ENCODE results near the gene CACNA1A. TPM values are rescaled to one million over a fixed set of nuclear protein-coding genes. Genes with fewer than 3 reads are reported as not detected.
"Not testable (repeated sequence)": the region's sequence is repeated elsewhere in the genome, so short reads cannot be mapped to it uniquely, and the experiment has no call there.

Gene CACNA1A
- total RNA-seq, 2 donors from 2014 or later: 0.27 to 2.3 TPM

DNA sequence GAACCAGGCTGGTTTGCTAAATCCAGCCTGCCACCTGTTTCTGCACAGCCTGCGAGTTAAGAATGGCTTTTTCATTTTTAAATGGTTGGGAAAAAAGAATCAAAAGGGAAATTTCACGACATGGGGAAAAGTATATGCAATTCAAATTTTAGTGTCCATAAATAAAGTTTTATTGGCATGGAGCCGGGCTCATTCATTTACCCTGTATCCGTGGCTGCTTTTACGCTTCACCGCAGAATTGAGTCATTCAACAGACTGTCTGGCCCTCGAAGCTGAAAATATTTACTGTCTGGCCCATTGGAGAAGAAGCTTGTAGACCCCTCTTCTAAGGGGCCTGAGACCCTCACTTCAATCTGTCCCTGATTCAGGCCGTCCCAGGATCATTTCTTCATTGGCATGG is 329.9 kb downstream of the CACNA1A start:
- TF ChIP-seq, protein P1, sequence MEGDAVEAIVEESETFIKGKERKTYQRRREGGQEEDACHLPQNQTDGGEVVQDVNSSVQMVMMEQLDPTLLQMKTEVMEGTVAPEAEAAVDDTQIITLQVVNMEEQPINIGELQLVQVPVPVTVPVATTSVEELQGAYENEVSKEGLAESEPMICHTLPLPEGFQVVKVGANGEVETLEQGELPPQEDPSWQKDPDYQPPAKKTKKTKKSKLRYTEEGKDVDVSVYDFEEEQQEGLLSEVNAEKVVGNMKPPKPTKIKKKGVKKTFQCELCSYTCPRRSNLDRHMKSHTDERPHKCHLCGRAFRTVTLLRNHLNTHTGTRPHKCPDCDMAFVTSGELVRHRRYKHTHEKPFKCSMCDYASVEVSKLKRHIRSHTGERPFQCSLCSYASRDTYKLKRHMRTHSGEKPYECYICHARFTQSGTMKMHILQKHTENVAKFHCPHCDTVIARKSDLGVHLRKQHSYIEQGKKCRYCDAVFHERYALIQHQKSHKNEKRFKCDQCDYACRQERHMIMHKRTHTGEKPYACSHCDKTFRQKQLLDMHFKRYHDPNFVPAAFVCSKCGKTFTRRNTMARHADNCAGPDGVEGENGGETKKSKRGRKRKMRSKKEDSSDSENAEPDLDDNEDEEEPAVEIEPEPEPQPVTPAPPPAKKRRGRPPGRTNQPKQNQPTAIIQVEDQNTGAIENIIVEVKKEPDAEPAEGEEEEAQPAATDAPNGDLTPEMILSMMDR (IDR thresholded peaks at IDR 0.05): no peak
- ATAC-seq (ENCODE audit: insufficient number of reproducible peaks, low FRiP score, low read depth) (no peak), DNase-seq (ENCODE audit: low spot score) (no peak)
- H3K9me3 ChIP-seq: no peaks in the 10 kb centered on the region
- H3K4me3 ChIP-seq: no peak overlapping the region
- H3K27me3 ChIP-seq (replicated peaks; ENCODE audit: insufficient read depth): no peaks in the 10 kb centered on the region
- H3K36me3 ChIP-seq: no peaks in the 10 kb centered on the region
- H3K4me1 ChIP-seq (ENCODE audit: control insufficient read depth in 1 of 2, low read depth in 2 of 2): peaks cover 17 to 19% of the 10 kb centered on the region in 2 donors
- H3K27ac ChIP-seq: no peak overlapping the region

DNA sequence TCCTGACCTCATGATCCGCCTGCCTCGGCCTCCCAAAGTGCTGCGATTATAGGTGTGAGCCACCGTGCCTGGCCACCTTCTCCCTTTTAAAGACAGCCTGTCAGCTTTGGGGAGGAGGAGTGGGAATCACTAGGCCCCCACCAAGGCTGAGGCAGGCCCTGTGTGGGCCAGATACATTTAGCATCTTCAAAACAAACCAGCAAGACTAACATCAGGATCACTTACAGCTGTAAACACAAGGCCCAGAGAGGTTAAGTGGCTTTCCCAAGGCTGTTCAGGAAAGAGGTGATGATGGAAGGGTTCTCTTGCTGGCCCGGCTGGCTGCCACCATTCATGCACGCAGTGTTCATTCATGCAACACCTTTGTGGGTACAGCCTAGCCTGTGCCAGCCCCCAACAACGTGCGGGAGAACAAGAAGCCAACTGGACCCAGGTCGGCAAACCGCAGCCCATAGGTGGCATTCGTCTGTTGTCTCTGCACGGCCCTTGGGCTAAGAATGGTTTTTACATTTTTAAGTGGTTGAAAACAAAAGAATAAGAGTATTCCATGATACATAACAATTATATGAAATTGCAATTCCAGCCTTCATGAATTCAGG is 333.0 kb downstream of the CACNA1A start:
- Histone ChIP-seq H3K27me3 (replicated peaks; ENCODE audit: insufficient read depth) (no peaks in the 10 kb centered on the region), H3K36me3 (no peaks in the 10 kb centered on the region), H3K4me1 (ENCODE audit: control insufficient read depth in 1 of 2, low read depth in 2 of 2) (peaks cover 23 to 40% of the 10 kb centered on the region in 2 donors), H3K9me3 (no peaks in the 10 kb centered on the region), H3K27ac (peak overlapping the region; percentile 86 to 91), H3K4me3 (no peak overlapping the region)
- DNase-seq (ENCODE audit: low spot score) (no peak), ATAC-seq (ENCODE audit: insufficient number of reproducible peaks, low FRiP score, low read depth) (no peak)
- TF ChIP-seq, protein P1 (IDR thresholded peaks at IDR 0.05): no peak

DNA sequence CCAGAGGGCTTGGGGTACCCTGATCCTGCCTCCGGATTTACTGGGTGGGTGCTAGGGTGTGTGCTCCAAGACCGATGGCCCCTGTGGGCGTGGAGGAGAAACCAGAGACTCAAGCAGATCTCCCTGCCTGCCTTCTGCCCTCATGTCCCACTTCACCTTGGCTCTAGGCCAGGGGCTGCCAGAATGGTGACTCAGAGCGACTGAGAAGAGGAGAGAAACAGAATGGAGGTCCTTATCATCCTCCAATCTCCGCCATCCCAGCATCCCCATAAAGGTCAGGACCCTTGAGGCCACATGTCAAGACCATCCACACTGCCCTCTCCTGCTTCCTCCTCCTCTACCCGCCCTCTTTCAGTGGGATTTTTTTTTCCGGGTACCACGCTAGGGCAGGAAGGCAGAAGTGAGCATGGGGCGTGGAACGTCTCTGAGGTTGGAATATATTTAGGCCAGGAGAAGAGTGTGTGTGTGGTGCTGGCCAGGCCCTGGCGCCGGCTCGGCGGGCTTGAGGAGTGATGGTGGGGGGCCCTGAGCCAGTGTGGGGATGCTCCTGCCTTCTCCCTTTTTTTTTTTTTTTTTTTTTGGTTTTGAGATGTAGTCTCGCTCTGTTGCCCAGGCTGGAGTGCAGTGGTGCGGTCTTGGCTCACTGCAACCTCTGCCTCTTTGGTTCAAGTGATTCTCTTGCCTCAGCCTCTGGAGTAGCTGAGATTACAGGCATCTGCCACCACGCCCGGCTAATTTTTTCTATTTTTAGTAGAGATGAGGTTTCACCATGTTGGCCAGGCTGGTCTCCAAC is 333.7 kb downstream of the CACNA1A start:
- DNase-seq (ENCODE audit: low spot score) (peak; percentile 89), ATAC-seq (ENCODE audit: insufficient number of reproducible peaks, low FRiP score, low read depth) (peak; percentile 69)
- Histone ChIP-seq H3K36me3 (no peaks in the 10 kb centered on the region), H3K4me3 (peak overlapping the region; percentile 55), H3K4me1 (ENCODE audit: control insufficient read depth in 1 of 2, low read depth in 2 of 2) (peaks cover 27 to 42% of the 10 kb centered on the region in 2 donors), H3K9me3 (no peaks in the 10 kb centered on the region), H3K27ac (peak overlapping the region; percentile 86 to 91), H3K27me3 (replicated peaks; ENCODE audit: insufficient read depth) (no peaks in the 10 kb centered on the region)
- TF ChIP-seq, protein P1 (IDR thresholded peaks at IDR 0.05): no peak

DNA sequence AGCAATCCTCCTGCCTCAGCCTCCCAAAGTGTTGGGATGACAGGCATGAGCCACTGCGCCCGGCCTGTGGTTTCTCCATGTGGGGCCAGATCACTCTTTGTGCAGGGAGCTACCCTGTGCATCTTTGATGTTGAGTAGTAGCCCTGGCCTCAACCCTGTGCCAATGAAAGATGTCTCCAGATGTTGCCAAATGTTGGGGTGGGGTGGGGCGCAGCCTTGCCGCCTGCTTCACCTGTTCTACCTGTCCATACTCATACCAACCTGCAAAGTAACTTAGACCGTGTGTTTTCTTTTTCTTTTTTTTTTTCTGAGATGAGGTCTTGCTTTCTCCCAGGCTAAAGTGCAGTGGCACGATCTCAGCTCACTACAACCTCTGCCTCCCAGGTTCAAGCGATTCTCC is 335.1 kb downstream of the CACNA1A start:
- TF ChIP-seq, protein P1 (IDR thresholded peaks at IDR 0.05): no peak

DNA sequence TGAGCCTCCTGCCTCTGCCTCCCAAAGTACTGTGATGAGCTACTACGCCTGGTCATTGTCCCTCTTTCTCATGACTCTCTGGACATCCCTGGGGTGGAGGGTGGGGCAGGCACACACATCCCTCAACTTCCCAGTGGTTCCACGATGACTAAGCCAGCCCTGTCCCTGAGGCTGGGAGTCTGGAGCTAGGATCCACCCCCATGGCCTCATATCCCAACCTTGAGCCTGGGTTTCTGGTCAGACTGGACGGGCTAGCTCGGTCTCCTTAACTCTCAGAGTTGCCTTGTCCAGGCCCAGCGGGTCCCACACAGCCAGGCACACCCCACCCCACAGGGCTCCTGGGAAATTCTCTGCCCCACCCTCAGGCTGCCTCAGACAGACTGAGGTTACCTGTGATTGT is 336.5 kb downstream of the CACNA1A start:
- DNase-seq (ENCODE audit: low spot score): no peak

More for the DNA sequence above, 335.1 kb downstream of the CACNA1A start:
- Histone ChIP-seq H3K27me3 (replicated peaks; ENCODE audit: insufficient read depth) (no peaks in the 10 kb centered on the region), H3K4me3 (no peak overlapping the region), H3K4me1 (ENCODE audit: control insufficient read depth in 1 of 2, low read depth in 2 of 2) (peaks cover 33 to 56% of the 10 kb centered on the region in 2 donors), H3K36me3 (no peaks in the 10 kb centered on the region), H3K27ac (peak overlapping the region in 1 of 2 donors; percentile 86), H3K9me3 (no peaks in the 10 kb centered on the region)
- ATAC-seq (ENCODE audit: insufficient number of reproducible peaks, low FRiP score, low read depth) (no peak), DNase-seq (ENCODE audit: low spot score) (no peak)

DNA sequence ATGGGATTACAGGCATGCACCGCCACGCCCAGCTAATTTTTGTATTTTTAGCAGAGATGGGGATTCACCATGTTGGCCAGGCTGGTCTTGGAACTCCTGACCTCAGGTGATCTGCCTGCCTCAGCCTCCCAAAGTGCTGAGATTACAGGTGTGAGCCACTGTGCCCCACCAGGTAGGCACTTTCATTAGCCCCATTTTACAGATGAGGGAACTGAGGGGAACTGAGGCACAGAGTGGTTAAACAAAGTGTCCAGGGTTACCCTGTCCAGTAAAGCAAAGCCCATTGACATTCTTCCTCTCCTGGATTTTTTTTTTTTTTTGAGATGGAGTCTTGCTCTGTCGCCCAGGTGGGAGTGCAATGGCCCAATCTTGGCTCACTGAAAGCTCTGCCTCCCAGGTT is 340.1 kb downstream of the CACNA1A start:
- DNase-seq (ENCODE audit: low spot score); H3K27me3 ChIP-seq (replicated peaks; ENCODE audit: insufficient read depth); H3K4me3 ChIP-seq; H3K36me3 ChIP-seq; H3K9me3 ChIP-seq; ATAC-seq (ENCODE audit: insufficient number of reproducible peaks, low FRiP score, low read depth): not testable (repeated sequence)
- peak overlapping the region; percentile 94 to 95 for H3K27ac ChIP-seq
- H3K4me1 ChIP-seq (ENCODE audit: control insufficient read depth in 1 of 2, low read depth in 2 of 2): peaks cover 31 to 68% of the 10 kb centered on the region in 2 donors

More for the DNA sequence above, 336.5 kb downstream of the CACNA1A start:
- no peaks in the 10 kb centered on the region for H3K9me3 ChIP-seq
- no peak overlapping the region for H3K4me3 ChIP-seq
- no peaks in the 10 kb centered on the region for H3K36me3 ChIP-seq
- TF ChIP-seq, protein P1 (IDR thresholded peaks at IDR 0.05): no peak
- H3K4me1 ChIP-seq (ENCODE audit: control insufficient read depth in 1 of 2, low read depth in 2 of 2): peaks cover 34 to 60% of the 10 kb centered on the region in 2 donors
- peak overlapping the region; percentile 11 to 95 for H3K27ac ChIP-seq
- ATAC-seq (ENCODE audit: insufficient number of reproducible peaks, low FRiP score, low read depth): no peak
- no peaks in the 10 kb centered on the region for H3K27me3 ChIP-seq (replicated peaks; ENCODE audit: insufficient read depth)

Data from thoracic aorta (tissue), 2 donors.